ENCODE results near the gene ZDHHC14.

ZDHHC14 gene

GRCh38 chr6:157622427-157622826 lies 241.4 kb downstream of the ZDHHC14 start:
- POLR2A ChIA-PET, result no interaction called here
- no peak overlapping the region for H3K4me3 ChIP-seq (ENCODE audit: low read depth, low read length)
- CTCF ChIA-PET, result interaction anchor here (1.0 to 1.5 kb wide), 3 partner anchors 10 to 308 kb away, joined by 3 to 5 read pairs (median 4); no protein-coding TSS in a partner anchor
- DNase-seq (ENCODE audit: low read depth, low spot score), result no peak
- no peak for TF ChIP-seq CTCF (IDR thresholded peaks at IDR 0.05; ENCODE audit: insufficient read depth, low read length, missing control alignments)

- no peak overlapping the region for H3K4me3 ChIP-seq (ENCODE audit: low read depth, low read length)
- no peak for DNase-seq (ENCODE audit: low read depth, low spot score)
- CTCF ChIA-PET, result interaction anchor here (1.0 kb wide), 1 partner anchor 10 kb away, joined by 3 read pairs; no protein-coding TSS in a partner anchor
- POLR2A ChIA-PET, result no interaction called here
- TF ChIP-seq CTCF (IDR thresholded peaks at IDR 0.05; ENCODE audit: insufficient read depth, low read length, missing control alignments), result no peak
These were observed 244.1 kb downstream of the ZDHHC14 start for GRCh38 chr6:157625111-157625510.

GRCh38 chr6:157625764-157626163 lies 244.8 kb downstream of the ZDHHC14 start:
- no peak for TF ChIP-seq CTCF (IDR thresholded peaks at IDR 0.05; ENCODE audit: insufficient read depth, low read length, missing control alignments)
- DNase-seq (ENCODE audit: low read depth, low spot score), result no peak
- ChIA-PET CTCF (interaction anchor here (1.4 kb wide), 1 partner anchor 9 kb away, joined by 4 read pairs; no protein-coding TSS in a partner anchor), POLR2A (no interaction called here)
- H3K4me3 ChIP-seq (ENCODE audit: low read depth, low read length), result no peak overlapping the region; the same call in 1 of the 2 replicates

- DNase-seq (ENCODE audit: low read depth, low spot score), result no peak
- TF ChIP-seq CTCF (IDR thresholded peaks at IDR 0.05; ENCODE audit: insufficient read depth, low read length, missing control alignments), result no peak
- ChIA-PET CTCF (interaction anchor here (0.8 to 1.3 kb wide), 3 partner anchors 9 to 19 kb away, joined by 3 to 4 read pairs (median 3); no protein-coding TSS in a partner anchor), POLR2A (no interaction called here)
- H3K4me3 ChIP-seq (ENCODE audit: low read depth, low read length), result no peak overlapping the region
These were observed 246.4 kb downstream of the ZDHHC14 start for GRCh38 chr6:157627195-157627966.

- CTCF ChIA-PET, result interaction anchor here (1.2 kb wide), 1 partner anchor 16 kb away, joined by 3 read pairs; no protein-coding TSS in a partner anchor
These were observed 247.5 kb downstream of the ZDHHC14 start for GRCh38 chr6:157628463-157628862.

More at GRCh38 chr6:157628463-157628862, 247.5 kb downstream of the ZDHHC14 start:
- POLR2A ChIA-PET, result no interaction called here
- no peak overlapping the region for H3K4me3 ChIP-seq (ENCODE audit: low read depth, low read length)
- no peak for DNase-seq (ENCODE audit: low read depth, low spot score)
- no peak for TF ChIP-seq CTCF (IDR thresholded peaks at IDR 0.05; ENCODE audit: insufficient read depth, low read length, missing control alignments)

Data from AG04449 (cell line).